ENCODE data around the gene SCRT2. TPM values are rescaled to one million over a fixed set of nuclear protein-coding genes. Genes with fewer than 3 reads are reported as not detected.

SCRT2 gene
- polyA plus RNA-seq, 4 donors, result not detected

GRCh38 chr20:717271-717670, 41.7 kb upstream of the SCRT2 start:
- 74 to 79% (median 77%) methylated on average over 7 of the region's 7 CpGs for WGBS, 3 donors
- Histone ChIP-seq H3K4me3 (ENCODE audit: low read depth in 1 of 3, low read length in 3 of 3) (no peak overlapping the region), H3K36me3 (ENCODE audit: control insufficient read depth in 3 of 3, insufficient read depth in 2 of 3, low read depth in 1 of 3, low read length in 3 of 3) (no peaks in the 10 kb centered on the region), H3K27ac (ENCODE audit: low read depth in 1 of 3, low read length in 2 of 3) (no peak overlapping the region), H3K4me1 (ENCODE audit: control insufficient read depth in 3 of 3, insufficient read depth in 2 of 3, low read depth in 1 of 3, low read length in 2 of 3) (no peaks in the 10 kb centered on the region), H3K9me3 (ENCODE audit: control insufficient read depth in 2 of 2, insufficient read depth in 1 of 2, low read depth in 1 of 2, low read length in 1 of 2) (peaks cover 0 to 6% of the 10 kb centered on the region in 2 donors), H3K27me3 (ENCODE audit: control insufficient read depth in 3 of 3, insufficient read depth in 3 of 3, low read length in 3 of 3) (peaks cover 0 to 23% (median 10%) of the 10 kb centered on the region in 3 donors)
- FAIRE-seq (no peak), DNase-seq (no peak)

- Histone ChIP-seq H3K9me3 (ENCODE audit: control insufficient read depth in 2 of 2, insufficient read depth in 1 of 2, low read depth in 1 of 2, low read length in 1 of 2) (peaks cover 0 to 3% of the 10 kb centered on the region in 2 donors), H3K36me3 (ENCODE audit: control insufficient read depth in 3 of 3, insufficient read depth in 2 of 3, low read depth in 1 of 3, low read length in 3 of 3) (no peaks in the 10 kb centered on the region), H3K4me1 (ENCODE audit: control insufficient read depth in 3 of 3, insufficient read depth in 2 of 3, low read depth in 1 of 3, low read length in 2 of 3) (peaks cover 0 to 3% (median 0%) of the 10 kb centered on the region in 3 donors), H3K4me3 (ENCODE audit: low read depth in 1 of 3, low read length in 3 of 3) (no peak overlapping the region), H3K27me3 (ENCODE audit: control insufficient read depth in 3 of 3, insufficient read depth in 3 of 3, low read length in 3 of 3) (peaks cover 0 to 32% (median 15%) of the 10 kb centered on the region in 3 donors), H3K27ac (ENCODE audit: low read depth in 1 of 3, low read length in 2 of 3) (no peak overlapping the region)
- 90 to 95% (median 92%) methylated on average over 2 of the region's 2 CpGs for WGBS, 3 donors
- FAIRE-seq, result no peak
- DNase-seq, result no peak
Observed at GRCh38 chr20:714453-714852, 38.9 kb upstream of the SCRT2 start.

GRCh38 chr20:711576-711975, 36.0 kb upstream of the SCRT2 start:
- peaks cover 0 to 45% (median 20%) of the 10 kb centered on the region in 3 donors for H3K27me3 ChIP-seq (ENCODE audit: control insufficient read depth in 3 of 3, insufficient read depth in 3 of 3, low read length in 3 of 3)
- DNase-seq (no peak), FAIRE-seq (no peak)
- no peak overlapping the region for H3K27ac ChIP-seq (ENCODE audit: low read depth in 1 of 3, low read length in 2 of 3)
- peaks cover 0 to 3% (median 0%) of the 10 kb centered on the region in 3 donors for H3K4me1 ChIP-seq (ENCODE audit: control insufficient read depth in 3 of 3, insufficient read depth in 2 of 3, low read depth in 1 of 3, low read length in 2 of 3)
- 35 to 48% (median 46%) methylated on average over 2 of the region's 2 CpGs for WGBS, 3 donors
- no peak overlapping the region for H3K4me3 ChIP-seq (ENCODE audit: low read depth in 1 of 3, low read length in 3 of 3)
- peaks cover 0 to 12% of the 10 kb centered on the region in 2 donors for H3K9me3 ChIP-seq (ENCODE audit: control insufficient read depth in 2 of 2, insufficient read depth in 1 of 2, low read depth in 1 of 2, low read length in 1 of 2)
- H3K36me3 ChIP-seq (ENCODE audit: control insufficient read depth in 3 of 3, insufficient read depth in 2 of 3, low read depth in 1 of 3, low read length in 3 of 3), result no peaks in the 10 kb centered on the region

GRCh38 chr20:710780-711450, 35.3 kb upstream of the SCRT2 start:
- DNase-seq (no peak), FAIRE-seq (no peak)
- Histone ChIP-seq H3K9me3 (ENCODE audit: control insufficient read depth in 2 of 2, insufficient read depth in 1 of 2, low read depth in 1 of 2, low read length in 1 of 2) (peaks cover 0 to 12% of the 10 kb centered on the region in 2 donors), H3K27ac (ENCODE audit: low read depth in 1 of 3, low read length in 2 of 3) (no peak overlapping the region), H3K4me3 (ENCODE audit: low read depth in 1 of 3, low read length in 3 of 3) (no peak overlapping the region), H3K36me3 (ENCODE audit: control insufficient read depth in 3 of 3, insufficient read depth in 2 of 3, low read depth in 1 of 3, low read length in 3 of 3) (no peaks in the 10 kb centered on the region), H3K4me1 (ENCODE audit: control insufficient read depth in 3 of 3, insufficient read depth in 2 of 3, low read depth in 1 of 3, low read length in 2 of 3) (peaks cover 0 to 3% (median 0%) of the 10 kb centered on the region in 3 donors), H3K27me3 (ENCODE audit: control insufficient read depth in 3 of 3, insufficient read depth in 3 of 3, low read length in 3 of 3) (peaks cover 0 to 42% (median 23%) of the 10 kb centered on the region in 3 donors)
- 63 to 73% (median 69%) methylated on average over 19 of the region's 19 CpGs for WGBS, 3 donors

- Histone ChIP-seq H3K4me1 (ENCODE audit: control insufficient read depth in 3 of 3, insufficient read depth in 2 of 3, low read depth in 1 of 3, low read length in 2 of 3) (peaks cover 0 to 3% (median 0%) of the 10 kb centered on the region in 3 donors), H3K27me3 (ENCODE audit: control insufficient read depth in 3 of 3, insufficient read depth in 3 of 3, low read length in 3 of 3) (peaks cover 0 to 37% (median 23%) of the 10 kb centered on the region in 3 donors), H3K36me3 (ENCODE audit: control insufficient read depth in 3 of 3, insufficient read depth in 2 of 3, low read depth in 1 of 3, low read length in 3 of 3) (no peaks in the 10 kb centered on the region), H3K27ac (ENCODE audit: low read depth in 1 of 3, low read length in 2 of 3) (no peak overlapping the region), H3K4me3 (ENCODE audit: low read depth in 1 of 3, low read length in 3 of 3) (no peak overlapping the region), H3K9me3 (ENCODE audit: control insufficient read depth in 2 of 2, insufficient read depth in 1 of 2, low read depth in 1 of 2, low read length in 1 of 2) (peaks cover 0 to 12% of the 10 kb centered on the region in 2 donors)
- DNase-seq (no peak), FAIRE-seq (no peak)
- WGBS, 3 donors, result 7 to 15% (median 11%) methylated on average over 41 to 65 of the region's 65 CpGs
Observed at GRCh38 chr20:709991-710779, 34.6 kb upstream of the SCRT2 start.

- Histone ChIP-seq H3K36me3 (ENCODE audit: control insufficient read depth in 3 of 3, insufficient read depth in 2 of 3, low read depth in 1 of 3, low read length in 3 of 3) (no peaks in the 10 kb centered on the region), H3K4me3 (ENCODE audit: low read depth in 1 of 3, low read length in 3 of 3) (no peak overlapping the region), H3K4me1 (ENCODE audit: control insufficient read depth in 3 of 3, insufficient read depth in 2 of 3, low read depth in 1 of 3, low read length in 2 of 3) (peaks cover 0 to 3% (median 0%) of the 10 kb centered on the region in 3 donors), H3K27ac (ENCODE audit: low read depth in 1 of 3, low read length in 2 of 3) (no peak overlapping the region), H3K9me3 (ENCODE audit: control insufficient read depth in 2 of 2, insufficient read depth in 1 of 2, low read depth in 1 of 2, low read length in 1 of 2) (peaks cover 0 to 12% of the 10 kb centered on the region in 2 donors), H3K27me3 (ENCODE audit: control insufficient read depth in 3 of 3, insufficient read depth in 3 of 3, low read length in 3 of 3) (peaks cover 0 to 36% (median 23%) of the 10 kb centered on the region in 3 donors)
- 10 to 31% (median 29%) methylated on average over 19 to 20 of the region's 20 CpGs for WGBS, 3 donors
- DNase-seq, result peak in 1 of 2 donors; percentile 14
- no peak for FAIRE-seq
Observed at GRCh38 chr20:709423-709822, 33.8 kb upstream of the SCRT2 start.

GRCh38 chr20:708956-709355, 33.4 kb upstream of the SCRT2 start:
- peaks cover 0 to 36% (median 23%) of the 10 kb centered on the region in 3 donors for H3K27me3 ChIP-seq (ENCODE audit: control insufficient read depth in 3 of 3, insufficient read depth in 3 of 3, low read length in 3 of 3)
- DNase-seq (no peak), FAIRE-seq (no peak)
- H3K4me1 ChIP-seq (ENCODE audit: control insufficient read depth in 3 of 3, insufficient read depth in 2 of 3, low read depth in 1 of 3, low read length in 2 of 3), result peaks cover 0 to 3% (median 0%) of the 10 kb centered on the region in 3 donors
- no peak overlapping the region for H3K27ac ChIP-seq (ENCODE audit: low read depth in 1 of 3, low read length in 2 of 3)
- no peaks in the 10 kb centered on the region for H3K36me3 ChIP-seq (ENCODE audit: control insufficient read depth in 3 of 3, insufficient read depth in 2 of 3, low read depth in 1 of 3, low read length in 3 of 3)
- 67 to 70% (median 69%) methylated on average over 2 of the region's 2 CpGs for WGBS, 3 donors
- H3K9me3 ChIP-seq (ENCODE audit: control insufficient read depth in 2 of 2, insufficient read depth in 1 of 2, low read depth in 1 of 2, low read length in 1 of 2), result peaks cover 0 to 12% of the 10 kb centered on the region in 2 donors
- H3K4me3 ChIP-seq (ENCODE audit: low read depth in 1 of 3, low read length in 3 of 3), result no peak overlapping the region

GRCh38 chr20:707451-708110, 32.0 kb upstream of the SCRT2 start:
- Histone ChIP-seq H3K36me3 (ENCODE audit: control insufficient read depth in 3 of 3, insufficient read depth in 2 of 3, low read depth in 1 of 3, low read length in 3 of 3) (no peaks in the 10 kb centered on the region), H3K27me3 (ENCODE audit: control insufficient read depth in 3 of 3, insufficient read depth in 3 of 3, low read length in 3 of 3) (peaks cover 0 to 36% (median 23%) of the 10 kb centered on the region in 3 donors), H3K9me3 (ENCODE audit: control insufficient read depth in 2 of 2, insufficient read depth in 1 of 2, low read depth in 1 of 2, low read length in 1 of 2) (peaks cover 0 to 8% of the 10 kb centered on the region in 2 donors), H3K4me1 (ENCODE audit: control insufficient read depth in 3 of 3, insufficient read depth in 2 of 3, low read depth in 1 of 3, low read length in 2 of 3) (peaks cover 0 to 3% (median 0%) of the 10 kb centered on the region in 3 donors), H3K4me3 (ENCODE audit: low read depth in 1 of 3, low read length in 3 of 3) (no peak overlapping the region), H3K27ac (ENCODE audit: low read depth in 1 of 3, low read length in 2 of 3) (no peak overlapping the region)
- FAIRE-seq, result no peak
- 82 to 88% (median 83%) methylated on average over 13 of the region's 13 CpGs for WGBS, 3 donors
- no peak for DNase-seq

All from small intestine (tissue), 7 donors.